Muscle of arm (tissue), 12 donors: ENCODE data around the gene SLC27A2. TPM values are rescaled to one million over a fixed set of nuclear protein-coding genes. Genes with fewer than 3 reads are reported as not detected.

Experiments used
- DNase-seq: peaks from one replicate; pipeline ENCODE4 v3.0.0-alpha.2; 2013
- polyA plus RNA-seq, 12 donors: library from polyadenylated mRNA; unstranded; fragments of 120-200 nt; gene quantifications; one replicate each; pipeline ENCODE4 v1.2.1, GENCODE V29; 2013; ENCODE audit not compliant: insufficient read length in 12 of 12

The SLC27A2 gene
- polyA plus RNA-seq, 12 donors, result 0.12 to 17.9 (median 0.20) TPM; not detected in 2

- no peak for DNase-seq
These were observed 7.6 kb downstream of the SLC27A2 start for GRCh38 chr15:50189633-50190032.

GRCh38 chr15:50190166-50190570, 8.2 kb downstream of the SLC27A2 start:
- no peak for DNase-seq

- no peak for DNase-seq
These were observed 8.7 kb downstream of the SLC27A2 start for GRCh38 chr15:50190723-50191122.

- DNase-seq, result no peak
These were observed 10.2 kb downstream of the SLC27A2 start for GRCh38 chr15:50192164-50192563.

GRCh38 chr15:50192926-50193620, 11.1 kb downstream of the SLC27A2 start:
- DNase-seq, result no peak

DNA sequence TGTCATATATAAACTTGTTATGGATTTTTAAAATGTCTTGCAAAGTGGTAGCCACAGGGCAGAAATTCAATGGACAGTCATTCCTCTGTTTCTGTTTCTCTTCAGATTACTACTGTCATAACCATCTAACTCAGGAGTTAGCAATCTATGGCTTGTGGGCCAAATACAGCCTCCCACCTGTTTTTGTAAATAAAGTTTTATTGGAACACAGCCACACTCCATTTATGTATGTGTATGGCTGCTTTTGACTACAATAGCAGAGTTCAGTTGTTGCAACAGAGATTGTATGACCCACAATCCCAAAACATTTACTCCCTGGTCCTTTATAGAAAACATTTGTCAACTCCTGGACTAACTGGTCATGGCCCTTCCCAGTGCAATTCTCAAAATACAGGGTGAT, 20.0 kb downstream of the SLC27A2 start:
- no peak for DNase-seq

DNA sequence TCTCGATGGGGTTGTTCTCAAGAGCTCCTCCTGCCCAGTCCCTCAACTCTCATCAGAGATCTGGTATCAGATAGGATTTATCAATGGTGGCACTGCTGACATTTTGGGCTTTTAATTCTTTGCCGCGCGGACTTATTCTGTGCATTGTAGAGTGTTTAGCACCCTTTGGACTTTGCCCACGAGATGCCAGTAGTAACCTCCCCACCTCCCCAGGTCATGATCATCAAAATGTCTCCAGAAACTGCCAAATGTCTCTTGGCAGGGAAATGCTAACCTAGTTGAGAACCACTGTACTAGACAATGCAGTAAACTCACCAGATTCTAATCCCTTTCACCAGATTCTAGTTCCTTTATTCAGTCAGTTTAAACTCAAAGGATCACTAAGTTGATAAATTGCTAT, 24.0 kb downstream of the SLC27A2 start:
- DNase-seq, result no peak

GRCh38 chr15:50209809-50210208, 27.8 kb downstream of the SLC27A2 start:
- DNase-seq, result no peak

- DNase-seq, result no peak
These were observed 28.6 kb downstream of the SLC27A2 start for GRCh38 chr15:50210462-50211157.

- DNase-seq, result no peak
These were observed 36.3 kb downstream of the SLC27A2 start for GRCh38 chr15:50218291-50218690.

DNA sequence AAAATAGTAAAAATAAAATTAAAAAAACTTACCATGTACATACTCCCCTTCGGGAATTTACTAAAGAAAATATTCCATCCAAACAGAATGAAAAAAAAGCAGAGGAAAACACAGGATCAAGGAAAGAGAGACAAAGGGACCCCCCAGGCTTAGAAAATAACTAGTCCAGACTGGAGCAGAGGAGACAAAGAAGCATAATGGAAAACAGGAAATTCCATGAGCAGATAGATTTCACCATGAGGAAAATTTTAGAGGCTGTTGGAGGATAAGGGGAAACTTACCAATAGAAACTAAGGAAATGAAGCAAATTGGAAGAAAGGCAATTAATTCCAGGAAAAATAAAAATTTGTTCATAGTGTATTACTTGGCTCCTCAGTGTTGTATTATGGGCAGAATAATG, 36.7 kb downstream of the SLC27A2 start:
- DNase-seq, result no peak

DNA sequence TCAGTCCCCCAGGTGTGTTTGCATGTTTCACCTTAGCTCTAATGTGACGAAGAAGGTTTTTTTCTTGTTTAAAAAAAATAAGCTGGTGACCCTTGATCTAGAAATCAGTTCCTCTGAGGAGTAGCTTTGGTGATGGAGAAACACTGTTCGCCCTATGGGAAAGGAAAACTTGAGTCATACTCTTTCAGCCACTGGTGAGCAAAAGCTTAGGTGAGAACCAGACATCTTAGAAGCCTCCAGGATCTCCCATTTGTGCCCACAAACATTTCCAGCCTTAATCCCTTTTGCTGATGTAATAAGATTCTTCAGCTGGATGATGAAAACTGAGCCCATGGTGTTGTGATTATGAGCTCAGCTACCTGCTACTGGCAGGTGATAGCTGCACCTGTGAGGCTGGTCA, 37.8 kb downstream of the SLC27A2 start:
- DNase-seq, result no peak

GRCh38 chr15:50222181-50222580, 40.2 kb downstream of the SLC27A2 start:
- no peak for DNase-seq

GRCh38 chr15:50224606-50225005, 42.6 kb downstream of the SLC27A2 start:
- DNase-seq, result no peak

DNA sequence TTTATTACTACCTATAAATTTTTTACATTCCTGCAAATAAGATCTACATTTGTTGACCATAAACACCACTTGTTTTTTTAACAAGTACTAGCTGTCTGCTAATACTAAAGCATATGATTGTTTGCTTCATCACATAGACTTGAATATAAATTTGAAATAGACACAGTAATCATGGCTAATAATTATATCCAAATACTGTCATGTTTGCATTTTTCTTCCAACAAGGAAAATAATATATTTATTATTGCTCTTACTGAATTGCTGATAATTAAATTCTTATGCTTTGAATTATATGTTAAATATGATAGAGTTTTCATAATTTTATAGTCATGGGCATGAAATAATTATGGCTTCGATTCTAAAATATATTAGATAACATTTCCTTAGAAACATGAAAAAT, 43.1 kb downstream of the SLC27A2 start:
- no peak for DNase-seq

GRCh38 chr15:50225938-50226337, 43.9 kb downstream of the SLC27A2 start:
- DNase-seq, result no peak

GRCh38 chr15:50227076-50227475, 45.1 kb downstream of the SLC27A2 start:
- DNase-seq, result no peak

DNA sequence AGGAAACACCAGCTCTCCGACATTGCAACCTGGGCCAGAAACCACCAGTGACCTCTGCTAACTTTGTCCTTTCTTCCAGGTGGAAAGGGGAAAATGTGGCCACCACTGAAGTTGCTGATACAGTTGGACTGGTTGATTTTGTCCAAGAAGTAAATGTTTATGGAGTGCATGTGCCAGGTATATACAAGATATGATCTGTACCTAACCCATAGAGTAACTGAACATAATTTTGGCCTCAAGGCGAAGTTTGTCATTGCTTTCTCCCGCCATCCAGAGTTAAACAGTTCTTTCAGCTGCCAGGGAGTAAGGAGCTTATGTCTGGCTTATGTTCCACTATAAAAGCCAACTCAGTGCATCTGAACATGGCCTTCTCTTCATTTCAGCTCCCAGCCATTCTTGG, 46.9 kb downstream of the SLC27A2 start:
- no peak for DNase-seq

DNA sequence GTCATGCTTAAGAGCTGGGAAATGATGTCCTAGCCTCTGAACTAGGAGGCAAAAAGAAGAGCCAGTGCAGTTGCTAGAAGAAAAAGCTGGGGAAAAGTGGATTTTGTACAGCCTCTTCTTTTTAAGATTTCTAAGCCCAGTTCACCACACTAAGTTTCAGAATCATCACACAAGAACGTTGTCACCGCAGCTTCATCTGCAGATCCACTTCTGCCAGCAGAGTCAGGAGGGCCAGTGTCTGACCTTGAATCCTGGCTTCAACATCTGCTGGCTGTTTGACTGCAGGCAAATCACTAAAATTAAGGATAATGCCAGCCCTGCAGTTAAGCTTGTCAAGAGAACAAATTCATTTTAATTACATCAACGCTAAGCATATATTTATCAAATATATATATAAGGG, 47.3 kb downstream of the SLC27A2 start:
- no peak for DNase-seq

- DNase-seq, result no peak
These were observed 49.8 kb downstream of the SLC27A2 start for GRCh38 chr15:50231761-50232160.

DNA sequence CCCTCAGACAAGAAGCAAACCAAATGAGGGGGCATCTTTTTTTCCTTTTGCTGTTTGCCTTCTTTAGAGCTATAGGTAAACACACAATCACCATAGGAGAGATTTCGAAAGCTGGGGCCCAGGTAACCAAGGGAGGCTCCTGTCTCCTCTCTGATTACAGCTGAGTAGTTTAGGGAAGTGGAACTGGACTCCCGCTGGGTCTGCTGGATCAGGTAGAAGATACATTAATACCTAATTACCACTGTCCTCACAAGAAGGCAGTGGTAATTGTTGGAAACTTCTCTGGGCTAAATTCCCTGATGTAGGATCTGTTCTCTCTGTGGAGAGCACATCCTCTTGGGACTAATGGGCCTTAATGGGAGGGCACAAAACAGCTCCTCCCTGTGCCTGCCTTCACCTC, 50.8 kb downstream of the SLC27A2 start:
- no peak for DNase-seq

DNA sequence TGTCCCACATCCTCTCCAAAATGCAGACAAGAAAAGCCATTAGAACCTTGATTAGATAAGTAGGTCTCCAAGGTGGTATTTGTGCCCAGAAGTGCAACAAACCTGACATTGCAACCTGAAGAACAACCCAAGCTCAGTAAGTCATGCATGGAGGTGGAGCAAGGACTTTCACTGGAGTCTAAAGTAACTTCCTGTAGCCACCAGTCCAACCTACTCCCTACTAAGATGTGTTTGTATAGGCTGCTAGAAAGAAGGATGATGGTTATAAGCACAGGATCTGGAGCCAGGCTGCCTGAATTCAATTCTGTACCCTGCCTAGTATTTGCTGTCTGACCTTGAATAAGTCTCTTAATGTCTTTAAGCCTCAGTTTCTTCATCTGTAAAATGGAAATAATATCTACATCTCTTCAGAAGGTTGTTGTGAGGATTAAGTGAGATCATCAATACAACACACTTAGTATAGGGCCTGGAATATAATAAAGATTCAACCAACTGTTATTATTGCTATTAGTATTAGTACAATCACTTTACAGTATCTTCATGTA, 51.3 kb downstream of the SLC27A2 start:
- DNase-seq, result no peak

- no peak for DNase-seq
These were observed 52.8 kb downstream of the SLC27A2 start for GRCh38 chr15:50234764-50235163.
